AG08396 (cell line): ENCODE data around the gene CAMSAP1.

Source experiments
- DNase-seq: peaks from one replicate; pipeline ENCODE4 v3.0.0; 2012; ENCODE audit warnings: low spot score, mixed read lengths

CAMSAP1 gene

GRCh38 chr9:135840107-135840506 is 67.2 kb downstream of the CAMSAP1 start:
- DNase-seq: no peak

GRCh38 chr9:135839516-135839915 is 67.8 kb downstream of the CAMSAP1 start:
- DNase-seq: no peak

- DNase-seq: no peak
Measured at GRCh38 chr9:135835131-135835530, 72.2 kb downstream of the CAMSAP1 start.

- no peak for DNase-seq
Measured at GRCh38 chr9:135833864-135834263, 73.5 kb downstream of the CAMSAP1 start.

- DNase-seq: no peak
Measured at GRCh38 chr9:135830496-135830895, 76.8 kb downstream of the CAMSAP1 start.

GRCh38 chr9:135828656-135829055 is 78.7 kb downstream of the CAMSAP1 start:
- no peak for DNase-seq

- DNase-seq: no peak
Measured at GRCh38 chr9:135827866-135828580, 79.3 kb downstream of the CAMSAP1 start.

GRCh38 chr9:135827301-135827700 is 80.0 kb downstream of the CAMSAP1 start:
- DNase-seq: no peak

- no peak for DNase-seq
Measured at GRCh38 chr9:135826188-135826545, 81.2 kb downstream of the CAMSAP1 start.

- no peak for DNase-seq
Measured at GRCh38 chr9:135825435-135826187, 81.7 kb downstream of the CAMSAP1 start.

GRCh38 chr9:135823036-135823435 is 84.3 kb downstream of the CAMSAP1 start:
- no peak for DNase-seq

- no peak for DNase-seq
Measured at GRCh38 chr9:135822374-135822755, 85.0 kb downstream of the CAMSAP1 start.

- DNase-seq: no peak
Measured at GRCh38 chr9:135821733-135822373, 85.5 kb downstream of the CAMSAP1 start.

GRCh38 chr9:135821116-135821515 is 86.2 kb downstream of the CAMSAP1 start:
- DNase-seq: no peak

- DNase-seq: no peak
Measured at GRCh38 chr9:135820661-135821060, 86.7 kb downstream of the CAMSAP1 start.

GRCh38 chr9:135819905-135820304 is 87.4 kb downstream of the CAMSAP1 start:
- DNase-seq: no peak

- no peak for DNase-seq
Measured at GRCh38 chr9:135818718-135819475, 88.4 kb downstream of the CAMSAP1 start.

- DNase-seq: no peak
Measured at GRCh38 chr9:135817951-135818717, 89.2 kb downstream of the CAMSAP1 start.

- no peak for DNase-seq
Measured at GRCh38 chr9:135816651-135816970, 90.7 kb downstream of the CAMSAP1 start.

GRCh38 chr9:135815830-135816650 is 91.3 kb downstream of the CAMSAP1 start:
- DNase-seq: no peak

- DNase-seq: no peak
Measured at GRCh38 chr9:135815413-135815812, 91.9 kb downstream of the CAMSAP1 start.
